HepG2 (cell line): Measurements from ENCODE around the gene SMARCB1. TPM values are rescaled to one million over a fixed set of nuclear protein-coding genes. Genes with fewer than 3 reads are reported as not detected.

ENCODE experiments used
- ARID2 ChIP-seq: sonication (generic); formaldehyde crosslinking; IDR thresholded peaks from 2 replicates; pipeline ENCODE4 v1.8.1; 2022; ENCODE audit warnings: mild to moderate bottlenecking, missing genetic modification reagents, borderline replicate concordance
- ATF2 ChIP-seq: sonication (generic); formaldehyde crosslinking; IDR thresholded peaks from 2 replicates; pipeline ENCODE4 v1.4.0; 2020; ENCODE audit warnings: missing genetic modification reagents
- DMAP1 ChIP-seq: IDR thresholded peaks from 2 replicates; pipeline ENCODE4 v1.6.1; 2016
- FOSL2 ChIP-seq: sonication (generic); formaldehyde crosslinking; IDR thresholded peaks from 2 replicates; pipeline ENCODE4 v1.4.0; 2020; ENCODE audit warnings: missing genetic modification reagents
- GATAD2A ChIP-seq: IDR thresholded peaks from 2 replicates; pipeline ENCODE4 v1.6.1; 2016
- HNF1A ChIP-seq, 2 experiments: sonication (generic) in 1 of 2; formaldehyde crosslinking in 1 of 2; IDR thresholded peaks; 2 replicates each; pipeline versions ENCODE4 v1.4.0 to v1.6.1; 2016 to 2020; ENCODE audit warnings: borderline replicate concordance in 1 of 2, low read depth in 1 of 2, mild to moderate bottlenecking in 1 of 2, missing genetic modification reagents in 1 of 2
- HNRNPK ChIP-seq: fragments of 200-400 bp; formaldehyde crosslinking; IDR thresholded peaks from 2 replicates; pipeline ENCODE4 v1.6.1; 2018; ENCODE audit warnings: low read length, low read depth, moderate library complexity, mild to moderate bottlenecking; ENCODE audit not compliant: poor library complexity, severe bottlenecking
- MED8 ChIP-seq: sonication (generic); formaldehyde crosslinking; IDR thresholded peaks from 2 replicates; pipeline ENCODE4 v1.8.1; 2023; ENCODE audit warnings: mild to moderate bottlenecking, missing genetic modification reagents; ENCODE audit not compliant: insufficient replicate concordance
- RBFOX2 ChIP-seq: fragments of 200-400 bp; formaldehyde crosslinking; IDR thresholded peaks from 2 replicates; pipeline ENCODE4 v1.6.1; 2017; ENCODE audit warnings: low read depth, mild to moderate bottlenecking, low read length
- TBX2 ChIP-seq: sonication (generic); formaldehyde crosslinking; IDR thresholded peaks from 2 replicates; pipeline ENCODE4 v1.5.0; 2020; ENCODE audit warnings: missing genetic modification reagents, mild to moderate bottlenecking, borderline replicate concordance
- ZFP90 ChIP-seq: sonication (generic); formaldehyde crosslinking; IDR thresholded peaks from 2 replicates; pipeline ENCODE4 v1.8.0; 2022; ENCODE audit warnings: missing genetic modification reagents, mild to moderate bottlenecking, inconsistent platforms, borderline replicate concordance
- ZFY ChIP-seq: sonication (generic); formaldehyde crosslinking; IDR thresholded peaks from 2 replicates; pipeline ENCODE4 v1.4.0; 2020; ENCODE audit warnings: missing genetic modification reagents
- ZNF713 ChIP-seq: sonication (generic); formaldehyde crosslinking; IDR thresholded peaks from 2 replicates; pipeline ENCODE4 v1.4.0; 2020; ENCODE audit warnings: mild to moderate bottlenecking, missing genetic modification reagents
- ZNF768 ChIP-seq: sonication (generic); formaldehyde crosslinking; IDR thresholded peaks from 2 replicates; pipeline ENCODE4 v1.4.0; 2020; ENCODE audit warnings: missing genetic modification reagents
- ZNF788 ChIP-seq: sonication (generic); formaldehyde crosslinking; IDR thresholded peaks from 2 replicates; pipeline ENCODE4 v1.5.0; 2020; ENCODE audit warnings: mild to moderate bottlenecking, missing genetic modification reagents, borderline replicate concordance
- polyA plus RNA-seq, 8 experiments: library from polyadenylated mRNA; depleted of rRNA in 3 of 8; stranded (reverse) in 7 of 8; unstranded in 1 of 8; fragments of >200 nt; fragmentation: Illumina TruSeq in 4 of 8; extraction: Trizol in 4 of 8; gene quantifications; 2 replicates each; pipeline versions ENCODE4 v1.2.1 to v1.2.3, GENCODE V29; 2011 to 2016; ENCODE audit warnings: low read depth in 4 of 8, missing spikeins in 1 of 8, mixed read lengths in 1 of 8; ENCODE audit not compliant: insufficient read depth in 1 of 8
- total RNA-seq, 5 experiments: library from RNA; depleted of rRNA; stranded (reverse); fragments of >200 nt; fragmentation: Illumina TruSeq; extraction: Trizol; gene quantifications; 2 replicates each; pipeline ENCODE4 v1.2.3, GENCODE V29; 2016; ENCODE audit warnings: low read depth in 1 of 5
- TF ChIP-seq, protein P1 (sequence below): sonication (generic); formaldehyde crosslinking; IDR thresholded peaks from 2 replicates; pipeline ENCODE4 v1.8.0; 2022; ENCODE audit warnings: mild to moderate bottlenecking, missing genetic modification reagents
- TF ChIP-seq, protein P2 (sequence below): sonication (generic); formaldehyde crosslinking; IDR thresholded peaks from 2 replicates; pipeline ENCODE4 v1.8.1; 2023; ENCODE audit warnings: mild to moderate bottlenecking, moderate library complexity, missing genetic modification reagents

SMARCB1 gene
- total and polyA plus RNA-seq, 2 of the 13 experiments (the other 11 are each of a cell fraction or from before 2014, with no cell fraction given), result 74.0 to 166 TPM

GRCh38 chr22:23856721-23857605, 70.2 kb downstream of the SMARCB1 start (continued):
- no peak for TF ChIP-seq HNF1A (IDR thresholded peaks at IDR 0.05; ENCODE audit: low read depth)
- TF ChIP-seq HNF1A (CRISPR knock-in tag; IDR thresholded peaks at IDR 0.05; ENCODE audit: borderline replicate concordance), result 0 out of 2 replicates have a peak, but pooled peaks have one; percentile 40
- 0 out of 2 replicates have a peak, but pooled peaks have one; percentile 7 for TF ChIP-seq ATF2 (CRISPR knock-in tag)
- peak; percentile 61; the same call in 1 of the 2 replicates for TF ChIP-seq DMAP1 (CRISPR knock-in tag)
- no peak for TF ChIP-seq ZNF713 (CRISPR knock-in tag)
- peak; percentile 63 for TF ChIP-seq HNRNPK
- 0 out of 2 replicates have a peak, but pooled peaks have one; percentile 44 for TF ChIP-seq ZNF788 (CRISPR knock-in tag)
- no peak for TF ChIP-seq ZNF768 (CRISPR knock-in tag)
- TF ChIP-seq, protein P1, sequence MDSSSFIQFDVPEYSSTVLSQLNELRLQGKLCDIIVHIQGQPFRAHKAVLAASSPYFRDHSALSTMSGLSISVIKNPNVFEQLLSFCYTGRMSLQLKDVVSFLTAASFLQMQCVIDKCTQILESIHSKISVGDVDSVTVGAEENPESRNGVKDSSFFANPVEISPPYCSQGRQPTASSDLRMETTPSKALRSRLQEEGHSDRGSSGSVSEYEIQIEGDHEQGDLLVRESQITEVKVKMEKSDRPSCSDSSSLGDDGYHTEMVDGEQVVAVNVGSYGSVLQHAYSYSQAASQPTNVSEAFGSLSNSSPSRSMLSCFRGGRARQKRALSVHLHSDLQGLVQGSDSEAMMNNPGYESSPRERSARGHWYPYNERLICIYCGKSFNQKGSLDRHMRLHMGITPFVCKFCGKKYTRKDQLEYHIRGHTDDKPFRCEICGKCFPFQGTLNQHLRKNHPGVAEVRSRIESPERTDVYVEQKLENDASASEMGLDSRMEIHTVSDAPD (CRISPR knock-in tag), result no peak
- TF ChIP-seq FOSL2, result 0 out of 2 replicates have a peak, but pooled peaks have one; percentile 6
- TF ChIP-seq GATAD2A (CRISPR knock-in tag), result peak; percentile 51; the same call in 1 of the 2 replicates
- TF ChIP-seq, protein P2, sequence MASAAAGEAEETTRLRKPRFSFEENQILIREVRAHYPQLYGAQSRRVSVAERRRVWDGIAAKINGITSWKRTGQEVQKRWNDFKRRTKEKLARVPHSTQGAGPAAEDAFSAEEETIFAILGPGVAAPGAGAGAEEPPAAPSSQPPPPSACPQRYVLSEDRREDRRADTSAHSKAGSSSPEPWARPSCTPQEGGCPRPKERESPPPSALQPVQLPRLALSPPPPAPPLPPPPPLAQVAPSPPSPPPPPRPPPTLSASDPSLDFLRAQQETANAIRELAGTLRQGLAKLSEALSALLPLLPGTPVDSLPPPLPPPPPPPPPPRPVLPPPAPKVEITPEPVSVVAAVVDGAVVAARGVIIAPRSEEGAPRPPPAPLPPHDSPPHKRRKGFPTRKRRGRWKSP (CRISPR knock-in tag), result peak; percentile 77
- no peak for TF ChIP-seq ZFP90
- peak; percentile 59 for TF ChIP-seq TBX2 (CRISPR knock-in tag)
- peak; percentile 89; the same call in 1 of the 2 replicates for TF ChIP-seq ARID2 (CRISPR knock-in tag)
- peak; percentile 24; the same call in 1 of the 2 replicates for TF ChIP-seq RBFOX2
- TF ChIP-seq MED8 (CRISPR knock-in tag), result peak; percentile 53
- peak; percentile 63 for TF ChIP-seq ZFY (CRISPR knock-in tag)
